Medulla oblongata (tissue), 1 donor: ENCODE results near the gene RAB43.
"Not testable (repeated sequence)": the region's sequence is repeated elsewhere in the genome, so short reads cannot be mapped to it uniquely, and the experiment has no call there.

ENCODE experiments used
- DNase-seq: peaks from one replicate; pipeline ENCODE4 v3.0.0-alpha.2; 2015; ENCODE audit errors: extremely low spot score

RAB43 gene

DNA sequence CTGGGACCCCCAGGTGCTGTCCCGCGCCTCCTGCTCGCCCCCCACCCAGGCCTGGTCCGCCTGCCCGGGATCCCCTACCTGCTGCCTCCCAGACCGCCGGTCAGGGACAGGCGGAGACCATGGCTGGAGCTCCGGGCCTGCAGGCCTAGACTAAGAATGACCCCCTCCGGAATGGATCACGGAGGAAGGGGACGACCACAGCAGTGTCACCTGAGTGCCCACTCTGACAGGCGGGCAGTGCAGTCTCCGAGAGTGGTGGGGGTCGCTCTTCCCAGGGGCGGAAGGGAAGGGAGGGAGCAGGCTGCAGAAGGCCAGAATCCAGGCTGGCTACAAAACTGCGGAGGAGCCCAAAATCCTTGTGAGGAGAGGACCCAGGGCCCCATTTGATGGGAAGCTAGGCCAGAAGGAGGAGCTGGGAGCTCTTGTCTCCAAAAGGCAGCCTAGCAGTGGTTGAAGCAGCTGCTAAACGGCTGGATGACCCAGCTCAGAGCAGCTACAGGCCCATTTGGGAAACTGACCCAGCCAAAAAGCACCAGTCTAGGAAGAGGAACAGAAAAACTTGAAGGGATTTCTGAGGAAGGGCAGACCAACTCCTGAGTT is 908 bp upstream of the RAB43 start:
- DNase-seq: peak; percentile 10

DNA sequence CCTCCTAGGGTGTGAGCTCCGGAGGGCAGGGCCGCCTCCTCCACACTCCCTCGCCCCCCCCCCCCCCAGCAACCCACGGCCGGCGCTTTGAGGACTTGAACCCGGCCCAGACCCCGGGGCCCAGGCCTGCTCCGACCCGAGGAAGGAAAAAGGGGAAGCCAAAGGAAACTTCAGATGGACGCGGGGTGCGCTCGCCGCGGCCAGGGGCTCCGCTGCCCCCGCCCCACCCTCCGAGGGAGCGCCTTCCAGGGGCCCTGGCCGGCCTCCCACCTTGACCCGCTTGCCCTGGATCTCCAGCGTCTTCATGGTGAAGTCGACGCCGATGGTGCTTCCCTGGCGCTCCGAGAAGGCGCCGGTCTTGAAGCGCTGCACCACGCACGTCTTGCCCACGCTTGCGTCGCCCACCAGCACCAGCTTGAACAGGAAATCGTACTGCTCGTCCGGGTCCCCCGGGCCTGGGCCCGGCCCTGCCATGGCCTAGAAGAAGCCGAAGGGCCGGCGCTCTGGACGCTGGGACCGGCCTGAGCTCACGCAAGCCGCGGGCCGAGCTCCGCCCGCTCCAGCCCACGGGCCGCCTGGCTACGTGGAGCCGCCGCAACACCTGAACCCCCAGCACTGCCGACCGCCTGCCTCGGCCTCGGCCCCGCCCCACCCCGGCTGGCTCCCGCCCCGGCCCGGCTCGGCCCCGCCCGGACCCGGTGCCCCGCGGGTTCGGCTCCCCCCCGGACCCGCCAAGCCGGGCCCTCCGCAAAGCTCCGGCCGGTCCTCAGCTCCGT is 400 bp downstream of the RAB43 start:
- DNase-seq: no peak

- DNase-seq: peak; percentile 82
Measured at GRCh38 chr3:129120254-129121004, 1.2 kb downstream of the RAB43 start.

- DNase-seq: no peak
Measured at GRCh38 chr3:129119365-129120100, 2.1 kb downstream of the RAB43 start.

- no peak for DNase-seq
Measured at GRCh38 chr3:129118745-129119144, 2.9 kb downstream of the RAB43 start.

DNA sequence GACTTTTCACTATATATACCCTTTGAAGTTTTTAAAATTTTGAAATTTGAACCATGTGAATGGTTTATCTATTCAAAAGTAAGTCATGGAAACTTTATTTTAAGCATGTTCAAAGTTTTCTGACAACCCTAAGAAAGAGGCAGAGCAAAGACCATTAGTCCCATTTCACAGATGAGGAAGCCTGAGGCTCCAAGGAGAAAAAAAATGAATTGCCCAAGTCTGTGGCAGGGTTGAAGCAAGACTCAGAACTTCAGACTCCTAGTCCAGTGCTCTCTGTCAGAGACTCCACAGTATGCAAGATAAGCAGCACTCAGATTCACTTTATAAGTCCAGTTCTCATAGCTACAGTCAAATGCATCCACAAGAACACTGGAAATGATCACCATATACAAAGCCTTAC is 4.5 kb downstream of the RAB43 start:
- no peak for DNase-seq

DNA sequence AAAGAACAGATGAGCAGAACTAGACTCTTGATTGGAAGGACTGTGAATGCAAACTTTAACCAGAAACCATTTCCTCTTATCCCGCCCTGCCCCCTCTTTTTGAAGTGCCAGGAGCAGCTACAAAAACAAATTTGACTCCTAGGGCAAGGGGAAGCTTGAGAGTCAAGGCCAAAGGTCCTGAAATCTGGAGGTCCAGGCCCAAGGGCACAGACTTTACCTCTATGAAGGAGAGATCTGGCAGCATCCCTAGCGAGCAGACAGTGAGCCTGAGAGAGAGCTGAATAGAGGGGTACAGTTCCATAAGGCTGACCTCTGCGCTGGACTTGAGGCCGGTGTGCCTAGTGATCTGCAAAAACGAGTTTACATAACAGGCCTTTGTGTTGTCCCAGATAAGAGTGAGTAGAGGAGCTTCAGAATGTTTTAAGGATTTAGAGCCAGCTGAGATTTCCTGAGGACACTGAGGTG is 5.1 kb downstream of the RAB43 start:
- no peak for DNase-seq

GRCh38 chr3:129114455-129114854 is 7.1 kb downstream of the RAB43 start:
- no peak for DNase-seq

DNA sequence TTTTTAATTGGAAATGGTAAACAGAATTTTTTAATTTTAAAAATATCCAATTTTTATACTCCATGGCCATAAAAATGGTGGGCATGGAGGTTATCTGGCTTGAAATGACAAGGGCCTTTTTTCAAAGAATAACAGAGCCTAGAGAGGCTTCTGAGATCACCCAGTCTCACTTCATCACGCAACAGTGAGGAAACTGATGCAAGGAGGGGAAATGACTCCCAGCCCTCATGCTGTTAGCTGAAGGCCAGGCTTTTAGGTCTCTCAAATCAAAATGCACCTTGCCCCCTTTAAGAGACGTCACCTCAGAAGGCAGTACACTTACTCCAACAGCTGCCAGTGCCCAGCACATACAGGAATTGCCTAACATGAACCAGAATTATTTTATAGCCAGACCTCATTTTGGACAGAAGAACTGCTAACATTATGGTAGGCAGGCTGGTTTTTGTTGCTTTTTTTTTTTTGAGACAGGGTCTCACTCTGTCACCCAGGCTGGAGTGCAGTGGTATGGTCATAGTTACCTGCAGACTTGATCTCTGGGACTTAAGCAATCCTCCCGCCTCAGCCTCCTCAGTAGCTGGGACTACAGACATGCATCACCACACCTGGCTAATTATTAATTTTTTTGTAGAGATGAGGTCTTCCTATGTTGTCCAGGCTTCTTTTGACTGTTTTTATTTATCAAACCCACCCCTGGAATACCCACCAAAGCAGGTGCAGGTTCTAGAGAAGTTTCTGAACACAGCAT is 9.1 kb downstream of the RAB43 start:
- no peak for DNase-seq

GRCh38 chr3:129111076-129111780 is 10.4 kb downstream of the RAB43 start:
- DNase-seq: not testable (repeated sequence)

GRCh38 chr3:129107793-129108192 is 13.8 kb downstream of the RAB43 start:
- DNase-seq: no peak

GRCh38 chr3:129106866-129107565 is 14.6 kb downstream of the RAB43 start:
- DNase-seq: no peak

GRCh38 chr3:129106320-129106719 is 15.3 kb downstream of the RAB43 start:
- peak; percentile 11 for DNase-seq

GRCh38 chr3:129105862-129106261 is 15.7 kb downstream of the RAB43 start:
- no peak for DNase-seq

GRCh38 chr3:129104498-129105079 is 17.0 kb downstream of the RAB43 start:
- no peak for DNase-seq

- no peak for DNase-seq
Measured at GRCh38 chr3:129104051-129104450, 17.6 kb downstream of the RAB43 start.

- no peak for DNase-seq
Measured at GRCh38 chr3:129103296-129103695, 18.3 kb downstream of the RAB43 start.

- DNase-seq: no peak
Measured at GRCh38 chr3:129101370-129102138, 20.1 kb downstream of the RAB43 start.

DNA sequence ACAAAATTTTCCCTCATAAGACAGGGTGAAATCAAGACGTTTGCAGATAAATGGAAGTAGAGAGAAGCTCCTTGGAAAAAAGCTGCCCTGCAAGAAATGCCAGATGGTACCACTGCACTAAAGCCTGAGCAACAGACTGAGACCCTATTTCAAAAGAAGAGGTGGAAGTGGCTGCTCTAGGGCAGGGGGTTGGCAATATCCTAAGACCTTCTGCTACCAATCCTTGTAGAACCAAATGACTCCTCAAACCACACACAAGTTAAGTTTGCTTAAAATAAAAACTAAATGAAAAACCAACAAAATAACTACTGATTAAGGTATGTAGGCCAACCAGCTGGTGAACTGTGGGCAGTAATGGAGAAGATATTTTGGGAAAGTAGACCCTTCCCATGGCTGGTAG is 21.3 kb downstream of the RAB43 start:
- DNase-seq: no peak
